SU-DHL-6 (cell line): ENCODE measurements around the gene PTPRN2.

Experiments
- H2AFZ ChIP-seq: fragments of 200-600 bp; sonication (generic); 2 replicates; pipeline ENCODE4 v1.6.1; 2014; ENCODE audit warnings: low read depth, mild to moderate bottlenecking, moderate library complexity, mixed read lengths, antibody characterized with exemption, low read length; ENCODE audit not compliant: severe bottlenecking
- H3F3A ChIP-seq: fragments of 200-600 bp; shearing (Covaris generic); 2 replicates; pipeline ENCODE4 v1.6.0; 2016; ENCODE audit warnings: antibody characterized with exemption, mild to moderate bottlenecking; ENCODE audit not compliant: insufficient read depth
- H3K27ac ChIP-seq: fragments of 200-600 bp; sonication (generic); 2 replicates; pipeline ENCODE4 v1.5.1; 2016; ENCODE audit warnings: low read depth, mild to moderate bottlenecking, low read length, moderate library complexity, mixed read lengths
- H3K27me3 ChIP-seq: fragments of 200-600 bp; sonication (generic), shearing (Covaris generic); 2 replicates; pipeline ENCODE4 v1.6.0; 2014; ENCODE audit warnings: mild to moderate bottlenecking, low read length
- H3K36me3 ChIP-seq: fragments of 200-600 bp; sonication (generic); 2 replicates; pipeline ENCODE4 v1.6.1; 2014; ENCODE audit warnings: mild to moderate bottlenecking, low read length, mixed read lengths
- H3K4me2 ChIP-seq: fragments of 300-600, 200-600 bp; shearing (Covaris generic), sonication (generic); 2 replicates; pipeline ENCODE4 v1.6.0; 2014; ENCODE audit warnings: low read length, low read depth, mild to moderate bottlenecking; ENCODE audit not compliant: poor library complexity, severe bottlenecking
- H3K4me3 ChIP-seq: fragments of 200-600 bp; sonication (generic); 2 replicates; pipeline ENCODE4 v1.5.1; 2014; ENCODE audit warnings: antibody characterized with exemption, low read length, mild to moderate bottlenecking, mixed read lengths; ENCODE audit not compliant: insufficient read depth, poor library complexity, severe bottlenecking
- H3K79me2 ChIP-seq: fragments of 200-600 bp; sonication (generic); 2 replicates; pipeline ENCODE4 v1.6.1; 2014; ENCODE audit warnings: mild to moderate bottlenecking, low read length, moderate library complexity; ENCODE audit not compliant: insufficient read depth
- H3K9ac ChIP-seq: fragments of 200-600 bp; sonication (generic); 2 replicates; pipeline ENCODE4 v1.7.0; 2014; ENCODE audit warnings: mild to moderate bottlenecking, low read length
- H3K9me2 ChIP-seq: fragments of 200-600 bp; sonication (generic); replicated peaks from 2 replicates; pipeline ENCODE4 v1.6.1; 2014; ENCODE audit warnings: low read length; ENCODE audit not compliant: insufficient read depth
- H3K9me3 ChIP-seq: fragments of 200-600 bp; sonication (generic); 2 replicates; pipeline ENCODE4 v1.6.1; 2014; ENCODE audit warnings: low read length, mixed read lengths; ENCODE audit not compliant: insufficient read depth
- H4K20me1 ChIP-seq: fragments of 200-600 bp; sonication (generic); 2 replicates; pipeline ENCODE4 v1.6.1; 2014; ENCODE audit warnings: low read depth, mild to moderate bottlenecking, antibody characterized with exemption, low read length, moderate library complexity, mixed read lengths
- EZH2phosphoT487 ChIP-seq: fragments of 200-600 bp; sonication (generic), shearing (Covaris generic); conservative IDR thresholded peaks from 2 replicates; pipeline ENCODE4 v1.6.1; 2018; ENCODE audit warnings: mild to moderate bottlenecking, antibody characterized with exemption, low read length, moderate library complexity, mixed read lengths
- TF ChIP-seq, protein P1 (sequence below): fragments of 200-600 bp; sonication (generic); IDR thresholded peaks from one replicate; pipeline ENCODE4 v1.5.1; 2017; ENCODE audit warnings: antibody characterized with exemption, mild to moderate bottlenecking, low read length, moderate library complexity; ENCODE audit not compliant: insufficient read depth, poor library complexity, severe bottlenecking

The PTPRN2 gene

DNA sequence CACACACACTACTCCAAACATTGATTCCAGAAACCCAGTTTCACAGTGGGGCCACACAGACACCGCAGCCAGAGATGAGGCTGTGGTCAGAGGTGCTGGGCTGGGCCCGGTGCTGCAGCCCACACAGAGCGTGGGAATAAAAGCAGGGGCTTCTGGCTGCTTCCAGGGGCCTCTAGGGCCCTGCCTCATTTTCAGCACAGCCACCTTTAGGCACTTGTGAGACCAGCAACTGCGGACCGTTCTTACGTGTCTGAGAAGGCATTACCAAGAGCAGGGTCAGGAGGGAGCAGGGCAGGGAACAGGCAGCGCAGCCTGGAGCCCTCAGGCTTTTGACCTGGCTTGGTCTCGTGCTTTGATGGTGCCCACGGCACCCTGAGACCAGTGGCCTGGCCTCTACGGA is 980.4 kb downstream of the PTPRN2 start:
- H2AFZ ChIP-seq = no peak overlapping the region
- H3K27me3 ChIP-seq = no peaks in the 10 kb centered on the region
- no peak for TF ChIP-seq EZH2phosphoT487
- TF ChIP-seq, protein P1, sequence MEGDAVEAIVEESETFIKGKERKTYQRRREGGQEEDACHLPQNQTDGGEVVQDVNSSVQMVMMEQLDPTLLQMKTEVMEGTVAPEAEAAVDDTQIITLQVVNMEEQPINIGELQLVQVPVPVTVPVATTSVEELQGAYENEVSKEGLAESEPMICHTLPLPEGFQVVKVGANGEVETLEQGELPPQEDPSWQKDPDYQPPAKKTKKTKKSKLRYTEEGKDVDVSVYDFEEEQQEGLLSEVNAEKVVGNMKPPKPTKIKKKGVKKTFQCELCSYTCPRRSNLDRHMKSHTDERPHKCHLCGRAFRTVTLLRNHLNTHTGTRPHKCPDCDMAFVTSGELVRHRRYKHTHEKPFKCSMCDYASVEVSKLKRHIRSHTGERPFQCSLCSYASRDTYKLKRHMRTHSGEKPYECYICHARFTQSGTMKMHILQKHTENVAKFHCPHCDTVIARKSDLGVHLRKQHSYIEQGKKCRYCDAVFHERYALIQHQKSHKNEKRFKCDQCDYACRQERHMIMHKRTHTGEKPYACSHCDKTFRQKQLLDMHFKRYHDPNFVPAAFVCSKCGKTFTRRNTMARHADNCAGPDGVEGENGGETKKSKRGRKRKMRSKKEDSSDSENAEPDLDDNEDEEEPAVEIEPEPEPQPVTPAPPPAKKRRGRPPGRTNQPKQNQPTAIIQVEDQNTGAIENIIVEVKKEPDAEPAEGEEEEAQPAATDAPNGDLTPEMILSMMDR = no peak
- no peak overlapping the region for H3K9ac ChIP-seq
- no peaks in the 10 kb centered on the region for H3K9me3 ChIP-seq
- H3K4me2 ChIP-seq = no peak overlapping the region
- H3F3A ChIP-seq = no peaks in the 10 kb centered on the region
- no peaks in the 10 kb centered on the region for H3K36me3 ChIP-seq
- no peak overlapping the region for H3K4me3 ChIP-seq
- no peaks in the 10 kb centered on the region for H3K9me2 ChIP-seq
- H3K79me2 ChIP-seq = no peaks in the 10 kb centered on the region
- no peaks in the 10 kb centered on the region for H4K20me1 ChIP-seq
- no peak overlapping the region for H3K27ac ChIP-seq

DNA sequence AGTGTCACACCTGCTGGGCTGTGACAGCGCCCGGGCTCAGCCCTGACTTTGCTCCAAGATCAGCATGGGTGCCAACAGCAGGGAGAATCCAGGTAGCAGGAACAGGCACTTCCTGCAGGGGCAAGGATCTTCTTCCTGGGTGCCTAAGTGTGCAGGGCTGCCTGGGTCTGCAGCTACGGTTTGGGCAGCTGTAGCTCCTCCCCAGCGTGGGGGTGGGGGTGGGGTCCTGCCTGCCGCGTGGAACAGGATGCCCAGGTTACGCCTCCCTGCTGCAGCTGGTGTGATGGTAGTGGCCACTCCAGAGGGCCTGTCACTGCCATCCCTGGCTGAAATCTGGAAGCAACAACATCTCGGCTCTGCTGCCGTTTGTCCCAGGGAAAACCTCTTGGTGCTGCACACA is 981.5 kb downstream of the PTPRN2 start:
- Histone ChIP-seq H3K4me3 (no peak overlapping the region), H3F3A (no peaks in the 10 kb centered on the region), H3K4me2 (no peak overlapping the region), H2AFZ (no peak overlapping the region), H3K36me3 (no peaks in the 10 kb centered on the region), H3K9me2 (no peaks in the 10 kb centered on the region), H4K20me1 (no peaks in the 10 kb centered on the region), H3K9me3 (no peaks in the 10 kb centered on the region), H3K79me2 (no peaks in the 10 kb centered on the region), H3K9ac (no peak overlapping the region), H3K27me3 (no peaks in the 10 kb centered on the region), H3K27ac (no peak overlapping the region)
- TF ChIP-seq, protein P1 = no peak
- no peak for TF ChIP-seq EZH2phosphoT487

DNA sequence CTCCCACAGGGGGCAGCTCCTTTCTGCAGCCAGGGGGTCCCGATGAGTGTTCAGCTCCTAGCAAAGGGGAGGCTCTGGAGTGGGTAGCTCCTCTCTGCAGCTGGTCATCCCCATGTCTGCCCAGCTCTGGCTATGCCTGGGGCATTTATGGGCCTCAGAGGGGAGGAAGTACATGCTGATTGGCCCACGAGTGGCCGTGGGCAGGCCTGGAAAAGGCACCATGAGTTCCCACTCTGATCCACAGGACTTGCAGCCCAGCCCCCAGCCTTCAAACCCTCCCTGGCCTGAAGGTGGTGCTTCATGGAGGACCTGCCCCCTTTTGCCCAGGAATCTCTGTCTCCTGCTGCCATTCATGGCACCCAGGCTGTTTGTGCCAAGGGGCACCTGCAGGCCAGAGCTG is 982.0 kb downstream of the PTPRN2 start:
- Histone ChIP-seq H2AFZ (no peak overlapping the region), H3K36me3 (no peaks in the 10 kb centered on the region), H4K20me1 (no peaks in the 10 kb centered on the region), H3K9me3 (no peaks in the 10 kb centered on the region), H3K79me2 (no peaks in the 10 kb centered on the region), H3K9ac (no peak overlapping the region), H3K27me3 (no peaks in the 10 kb centered on the region), H3F3A (no peaks in the 10 kb centered on the region), H3K27ac (no peak overlapping the region), H3K4me2 (no peak overlapping the region), H3K4me3 (no peak overlapping the region), H3K9me2 (no peaks in the 10 kb centered on the region)
- TF ChIP-seq, protein P1 = no peak
- TF ChIP-seq EZH2phosphoT487 = no peak
